ENCODE data around the gene TMEFF2.

Gene TMEFF2

DNA sequence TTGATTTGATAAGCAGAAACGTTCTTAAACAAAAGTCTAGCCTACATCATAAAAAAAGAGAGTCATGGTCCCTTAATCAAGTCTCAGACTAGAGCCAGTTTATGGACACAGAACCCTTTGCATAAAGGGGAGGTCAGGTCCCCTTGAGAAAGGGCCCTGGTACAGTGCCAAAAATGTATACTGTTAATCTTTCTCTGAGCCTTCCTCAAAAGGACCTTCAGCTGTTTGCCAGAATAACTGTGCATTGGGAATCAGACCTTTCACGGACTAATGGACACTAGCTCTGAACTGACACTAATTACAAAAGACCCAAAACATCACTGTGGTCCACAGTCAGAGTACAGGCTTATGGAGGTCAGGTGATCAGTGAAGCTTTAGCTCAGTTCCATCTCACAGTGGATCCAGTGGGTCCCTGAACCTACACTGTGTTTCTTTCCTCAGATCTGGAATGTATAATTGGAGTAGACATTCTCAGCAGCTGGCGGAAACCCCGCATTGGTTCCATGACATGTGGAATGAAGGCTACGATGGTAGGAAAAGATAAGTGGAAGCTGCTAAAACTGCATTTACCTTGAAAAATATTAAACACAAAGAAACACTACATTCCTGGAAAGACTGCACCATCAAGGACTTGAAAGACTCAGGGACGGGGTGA, 151.4 kb downstream of the TMEFF2 start:
- Histone ChIP-seq H3K27ac (no peak overlapping the region), H3K27me3 (ENCODE audit: control insufficient read depth, insufficient read depth, low read length) (no peaks in the 10 kb centered on the region), H3K4me3 (ENCODE audit: low read depth, low read length) (no peak overlapping the region), H3K4me2 (ENCODE audit: low read length) (no peak overlapping the region), H3K79me2 (no peaks in the 10 kb centered on the region), H3K4me1 (no peaks in the 10 kb centered on the region), H3K9me3 (ENCODE audit: control insufficient read depth, low read length) (no peaks in the 10 kb centered on the region), H3K36me3 (ENCODE audit: control insufficient read depth, insufficient read depth, low read length) (no peaks in the 10 kb centered on the region), H3K9ac (no peak overlapping the region), H2AFZ (no peak overlapping the region)
- TF ChIP-seq, protein P1, sequence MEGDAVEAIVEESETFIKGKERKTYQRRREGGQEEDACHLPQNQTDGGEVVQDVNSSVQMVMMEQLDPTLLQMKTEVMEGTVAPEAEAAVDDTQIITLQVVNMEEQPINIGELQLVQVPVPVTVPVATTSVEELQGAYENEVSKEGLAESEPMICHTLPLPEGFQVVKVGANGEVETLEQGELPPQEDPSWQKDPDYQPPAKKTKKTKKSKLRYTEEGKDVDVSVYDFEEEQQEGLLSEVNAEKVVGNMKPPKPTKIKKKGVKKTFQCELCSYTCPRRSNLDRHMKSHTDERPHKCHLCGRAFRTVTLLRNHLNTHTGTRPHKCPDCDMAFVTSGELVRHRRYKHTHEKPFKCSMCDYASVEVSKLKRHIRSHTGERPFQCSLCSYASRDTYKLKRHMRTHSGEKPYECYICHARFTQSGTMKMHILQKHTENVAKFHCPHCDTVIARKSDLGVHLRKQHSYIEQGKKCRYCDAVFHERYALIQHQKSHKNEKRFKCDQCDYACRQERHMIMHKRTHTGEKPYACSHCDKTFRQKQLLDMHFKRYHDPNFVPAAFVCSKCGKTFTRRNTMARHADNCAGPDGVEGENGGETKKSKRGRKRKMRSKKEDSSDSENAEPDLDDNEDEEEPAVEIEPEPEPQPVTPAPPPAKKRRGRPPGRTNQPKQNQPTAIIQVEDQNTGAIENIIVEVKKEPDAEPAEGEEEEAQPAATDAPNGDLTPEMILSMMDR (IDR thresholded peaks at IDR 0.05), result no peak

DNA sequence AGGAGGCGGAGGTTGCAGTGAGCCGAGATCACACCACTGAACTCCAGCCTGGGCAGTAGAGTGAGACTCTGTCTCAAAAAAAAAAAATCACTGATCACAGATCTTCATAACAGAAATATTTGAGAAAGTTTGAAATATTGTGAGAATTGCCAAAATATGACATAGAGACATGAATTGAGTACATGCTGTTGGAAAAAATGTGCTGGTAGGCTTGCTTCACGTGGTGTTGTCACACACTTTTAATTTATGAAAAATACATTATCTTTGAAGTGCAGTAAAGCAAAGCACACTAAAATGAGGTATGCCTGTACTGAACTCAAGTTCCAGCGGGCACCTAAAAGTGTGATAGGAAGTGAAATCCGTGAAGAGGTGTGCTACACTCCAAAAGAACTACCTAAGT, 152.6 kb downstream of the TMEFF2 start:
- H3K36me3 ChIP-seq (ENCODE audit: control insufficient read depth, insufficient read depth, low read length), result no peaks in the 10 kb centered on the region
- TF ChIP-seq, protein P1 (IDR thresholded peaks at IDR 0.05), result no peak
- H2AFZ ChIP-seq, result no peak overlapping the region
- no peaks in the 10 kb centered on the region for H3K79me2 ChIP-seq
- H3K9me3 ChIP-seq (ENCODE audit: control insufficient read depth, low read length), result no peaks in the 10 kb centered on the region
- H3K4me2 ChIP-seq (ENCODE audit: low read length), result no peak overlapping the region
- H3K4me3 ChIP-seq (ENCODE audit: low read depth, low read length), result no peak overlapping the region
- H3K4me1 ChIP-seq, result no peaks in the 10 kb centered on the region
- H3K27ac ChIP-seq, result no peak overlapping the region
- H3K27me3 ChIP-seq (ENCODE audit: control insufficient read depth, insufficient read depth, low read length), result no peaks in the 10 kb centered on the region
- no peak overlapping the region for H3K9ac ChIP-seq

DNA sequence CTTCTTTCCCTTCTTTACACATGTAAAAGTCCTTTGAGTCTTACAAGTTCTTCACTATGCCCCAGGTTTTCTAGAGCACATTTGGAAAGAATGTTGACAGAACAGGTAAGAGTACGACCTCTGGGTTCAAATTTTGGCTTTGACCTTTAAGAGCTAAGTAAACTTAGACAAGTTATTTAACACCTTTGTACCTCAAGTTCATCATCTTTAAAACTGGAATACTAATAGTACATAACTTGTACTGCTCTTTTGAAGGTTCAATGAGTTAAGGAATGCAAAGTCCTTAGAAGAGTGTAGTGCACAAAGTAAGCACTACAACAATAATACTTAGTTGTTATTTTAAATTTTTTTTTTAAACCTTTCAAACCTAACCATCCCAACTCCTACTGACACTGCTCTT, 156.6 kb downstream of the TMEFF2 start:
- Histone ChIP-seq H3K4me3 (ENCODE audit: low read depth, low read length) (no peak overlapping the region), H3K79me2 (no peaks in the 10 kb centered on the region), H3K27ac (no peak overlapping the region)

DNA sequence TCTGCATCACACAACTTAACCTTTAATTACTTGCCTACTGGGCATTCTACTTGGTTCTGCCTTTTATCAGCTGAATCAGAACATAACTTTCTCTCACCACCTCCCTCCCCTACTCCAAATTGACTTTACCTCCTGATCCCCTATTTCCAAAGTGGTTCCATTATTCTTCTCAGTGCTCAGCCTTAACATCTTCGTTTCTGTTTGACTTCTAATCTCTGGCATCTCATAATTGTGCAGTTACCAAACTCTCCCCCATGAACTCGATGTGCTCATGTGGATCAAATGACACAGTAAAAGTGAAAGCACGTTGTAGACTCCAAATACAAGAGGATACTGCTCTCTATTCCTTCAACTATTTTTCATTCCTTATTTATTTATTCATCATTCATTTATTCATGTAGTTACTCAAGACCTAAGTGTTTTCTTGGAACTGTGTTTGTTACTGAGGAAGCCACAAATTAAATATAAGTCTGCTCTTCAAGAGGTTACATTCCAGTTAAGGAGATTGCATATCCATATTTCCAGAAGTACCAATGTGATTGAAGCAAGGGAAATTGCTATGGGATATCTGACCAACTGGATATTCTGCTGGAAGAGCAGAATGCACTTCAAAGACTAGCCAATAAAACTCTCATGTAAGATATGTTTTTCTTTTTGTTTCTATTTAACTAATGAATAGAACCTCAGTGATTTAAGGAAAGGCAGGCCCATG, 158.8 kb downstream of the TMEFF2 start:
- no peaks in the 10 kb centered on the region for H3K79me2 ChIP-seq
- no peaks in the 10 kb centered on the region for H3K27me3 ChIP-seq (ENCODE audit: control insufficient read depth, insufficient read depth, low read length)
- no peaks in the 10 kb centered on the region for H3K9me3 ChIP-seq (ENCODE audit: control insufficient read depth, low read length)
- no peak overlapping the region for H3K27ac ChIP-seq
- peak overlapping the region; percentile 23 for H3K4me2 ChIP-seq (ENCODE audit: low read length)
- no peak overlapping the region for H2AFZ ChIP-seq
- no peak overlapping the region for H3K4me3 ChIP-seq (ENCODE audit: low read depth, low read length)
- TF ChIP-seq, protein P1 (IDR thresholded peaks at IDR 0.05), result no peak
- H3K4me1 ChIP-seq, result no peaks in the 10 kb centered on the region
- H3K36me3 ChIP-seq (ENCODE audit: control insufficient read depth, insufficient read depth, low read length), result no peaks in the 10 kb centered on the region
- H3K9ac ChIP-seq, result no peak overlapping the region

More for the DNA sequence above, 156.6 kb downstream of the TMEFF2 start:
- Histone ChIP-seq H3K4me2 (ENCODE audit: low read length) (no peak overlapping the region), H3K36me3 (ENCODE audit: control insufficient read depth, insufficient read depth, low read length) (no peaks in the 10 kb centered on the region), H3K9me3 (ENCODE audit: control insufficient read depth, low read length) (no peaks in the 10 kb centered on the region), H3K27me3 (ENCODE audit: control insufficient read depth, insufficient read depth, low read length) (no peaks in the 10 kb centered on the region), H2AFZ (no peak overlapping the region), H3K9ac (no peak overlapping the region), H3K4me1 (no peaks in the 10 kb centered on the region)
- TF ChIP-seq, protein P1 (IDR thresholded peaks at IDR 0.05), result no peak
